Right renal cortex interstitium (tissue), 3 donors: ENCODE results near the gene NOL12. TPM values are rescaled to one million over a fixed set of nuclear protein-coding genes. Genes with fewer than 3 reads are reported as not detected.
"Not testable (repeated sequence)": the region's sequence is repeated elsewhere in the genome, so short reads cannot be mapped to it uniquely, and the experiment has no call there.

Experiments used
- DNase-seq, 3 donors: peaks; one replicate each; pipeline ENCODE4 v3.0.0-alpha.2; 2013; ENCODE audit warnings: low read depth in 3 of 3, low spot score in 2 of 3
- polyA plus RNA-seq, 3 donors: library from polyadenylated mRNA; unstranded; fragments of 120-200 nt; gene quantifications; one replicate each; pipeline ENCODE4 v1.2.1, GENCODE V29; 2013; ENCODE audit not compliant: insufficient read length in 3 of 3

NOL12 gene
- polyA plus RNA-seq, 3 donors = 17.4 to 17.8 (median 17.8) TPM

GRCh38 chr22:37710675-37711074 lies 24.5 kb downstream of the NOL12 start:
- no peak for DNase-seq

- no peak for DNase-seq
Measured at GRCh38 chr22:37711490-37711889, 25.3 kb downstream of the NOL12 start.

GRCh38 chr22:37713761-37714160 lies 27.6 kb downstream of the NOL12 start:
- DNase-seq = no peak

GRCh38 chr22:37714634-37715033 lies 28.5 kb downstream of the NOL12 start:
- DNase-seq = no peak

GRCh38 chr22:37715760-37716159 lies 29.6 kb downstream of the NOL12 start:
- no peak for DNase-seq

GRCh38 chr22:37716708-37717107 lies 30.6 kb downstream of the NOL12 start:
- DNase-seq = no peak

GRCh38 chr22:37717235-37717634 lies 31.1 kb downstream of the NOL12 start:
- not testable (repeated sequence) for DNase-seq

GRCh38 chr22:37717746-37718305 lies 31.7 kb downstream of the NOL12 start:
- DNase-seq = not testable (repeated sequence)

GRCh38 chr22:37725551-37726240 lies 39.6 kb downstream of the NOL12 start:
- DNase-seq = no peak

GRCh38 chr22:37726241-37726887 lies 40.2 kb downstream of the NOL12 start:
- DNase-seq = no peak

GRCh38 chr22:37728620-37729019 lies 42.5 kb downstream of the NOL12 start:
- DNase-seq = no peak

GRCh38 chr22:37731804-37732471 lies 45.8 kb downstream of the NOL12 start:
- no peak for DNase-seq

GRCh38 chr22:37732699-37733607 lies 46.8 kb downstream of the NOL12 start:
- DNase-seq = no peak

- DNase-seq = no peak
Measured at GRCh38 chr22:37733625-37734401, 47.7 kb downstream of the NOL12 start.

- DNase-seq = no peak
Measured at GRCh38 chr22:37734402-37734700, 48.2 kb downstream of the NOL12 start.

- DNase-seq = no peak
Measured at GRCh38 chr22:37734964-37735451, 48.9 kb downstream of the NOL12 start.

- peak in 2 of 3 donors; percentile 65 to 66 for DNase-seq
Measured at GRCh38 chr22:37739035-37739434, 52.9 kb downstream of the NOL12 start.

GRCh38 chr22:37739611-37740049 lies 53.5 kb downstream of the NOL12 start:
- DNase-seq = no peak

- no peak for DNase-seq
Measured at GRCh38 chr22:37740455-37741311, 54.5 kb downstream of the NOL12 start.
